NB4 (cell line): ENCODE measurements around the gene RPS26.

ENCODE experiments used
- DNase-seq: peaks from one replicate; pipeline ENCODE4 v3.0.0; 2010; ENCODE audit warnings: low read depth
- H3K4me3 ChIP-seq: one replicate; pipeline ENCODE4 v1.5.1; 2011; ENCODE audit warnings: mild to moderate bottlenecking, low read depth, low read length, moderate library complexity
- CTCF ChIP-seq: IDR thresholded peaks from one replicate; pipeline ENCODE4 v1.5.1; 2012; ENCODE audit warnings: low read depth, low read length
- MAX ChIP-seq: IDR thresholded peaks from 2 replicates; pipeline ENCODE4 v1.6.1; 2011; ENCODE audit warnings: low read depth, low read length
- MYC ChIP-seq: IDR thresholded peaks from 2 replicates; pipeline ENCODE4 v1.6.1; 2011; ENCODE audit warnings: low read depth, low read length
- POLR2A ChIP-seq: IDR thresholded peaks from 2 replicates; pipeline ENCODE4 v1.6.1; 2011; ENCODE audit warnings: mild to moderate bottlenecking; ENCODE audit not compliant: insufficient read length; ENCODE audit errors: extremely low read depth

The RPS26 gene

GRCh38 chr12:56041552-56042429 lies at the start of gene RPS26:
Gene RPS26, plus strand, starts transcription at chr12:56041918. Its CDS starts 249 bp downstream, at chr12:56042167.
- peak within 1 kb of the TSS; percentile 99 for H3K4me3 ChIP-seq
- DNase-seq = peak; percentile 100
- TF ChIP-seq MYC (peak; percentile 85), MAX (peak; percentile 63), CTCF (peak; percentile 54), POLR2A (peak; percentile 95)

GRCh38 chr12:55993230-55993853 lies 48.4 kb upstream of the RPS26 start:
- no peak overlapping the region for H3K4me3 ChIP-seq
- no peak for DNase-seq
- TF ChIP-seq CTCF (no peak), POLR2A (no peak), MAX (no peak), MYC (no peak)

GRCh38 chr12:55995366-55995765 lies 46.4 kb upstream of the RPS26 start:
- H3K4me3 ChIP-seq = no peak overlapping the region
- TF ChIP-seq MYC (no peak), MAX (no peak), POLR2A (no peak), CTCF (no peak)
- no peak for DNase-seq

GRCh38 chr12:55996201-55996714 lies 45.5 kb upstream of the RPS26 start:
- no peak overlapping the region for H3K4me3 ChIP-seq
- peak; percentile 71 for DNase-seq
- peak; percentile 78 for TF ChIP-seq CTCF
- TF ChIP-seq POLR2A = no peak
- no peak for TF ChIP-seq MAX
- no peak for TF ChIP-seq MYC

GRCh38 chr12:55996715-55997534 lies 44.8 kb upstream of the RPS26 start, which contains the start of gene SUOX:
Gene SUOX, plus strand, starts transcription at chr12:55997276. Its CDS starts 4,946 bp downstream, at chr12:56002222.
- DNase-seq = peak; percentile 24
- TF ChIP-seq CTCF (no peak), POLR2A (peak; percentile 13)
- H3K4me3 ChIP-seq = no peak within 1 kb of the TSS
